GM21423 (cell line): ENCODE measurements around the gene CUEDC2.
A peak's percentile ranks its signal among the peaks of the same experiment; 100 is the strongest.
"Not testable (repeated sequence)": the region's sequence is repeated elsewhere in the genome, so short reads cannot be mapped to it uniquely, and the experiment has no call there.

Source experiments
- ATAC-seq: cut with Tn5 transposase; IDR thresholded peaks from one replicate; pipeline ENCODE4 v1.9.1; 2021; ENCODE audit warnings: mild to moderate bottlenecking, moderate library complexity; ENCODE audit not compliant: unreplicated experiment

CUEDC2 gene

GRCh38 chr10:102454662-102455487 lies 22.5 kb upstream of the CUEDC2 start:
- ATAC-seq, result not testable (repeated sequence)

DNA sequence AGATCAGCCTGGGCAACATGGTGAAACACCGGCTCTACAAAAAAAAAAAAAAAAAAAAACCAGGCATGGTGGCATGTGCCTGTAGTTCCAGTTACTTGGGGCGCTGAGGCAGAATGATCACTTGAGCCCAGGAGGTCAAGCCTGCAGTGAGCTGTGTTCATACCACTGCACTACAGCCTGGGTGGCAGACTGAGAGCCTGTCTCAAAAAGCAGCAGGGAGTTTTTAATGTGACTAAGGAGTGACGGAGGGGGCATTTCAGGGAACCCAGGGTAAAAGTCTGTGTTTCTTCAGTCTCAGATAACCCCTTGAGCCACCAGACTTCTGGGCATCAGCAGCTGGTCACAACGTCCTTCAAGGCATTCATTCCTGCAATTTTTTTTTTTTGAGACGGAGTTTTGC lies 21.1 kb upstream of the CUEDC2 start:
- ATAC-seq, result no peak

- ATAC-seq, result no peak
Measured at GRCh38 chr10:102452672-102453340, 20.4 kb upstream of the CUEDC2 start.

DNA sequence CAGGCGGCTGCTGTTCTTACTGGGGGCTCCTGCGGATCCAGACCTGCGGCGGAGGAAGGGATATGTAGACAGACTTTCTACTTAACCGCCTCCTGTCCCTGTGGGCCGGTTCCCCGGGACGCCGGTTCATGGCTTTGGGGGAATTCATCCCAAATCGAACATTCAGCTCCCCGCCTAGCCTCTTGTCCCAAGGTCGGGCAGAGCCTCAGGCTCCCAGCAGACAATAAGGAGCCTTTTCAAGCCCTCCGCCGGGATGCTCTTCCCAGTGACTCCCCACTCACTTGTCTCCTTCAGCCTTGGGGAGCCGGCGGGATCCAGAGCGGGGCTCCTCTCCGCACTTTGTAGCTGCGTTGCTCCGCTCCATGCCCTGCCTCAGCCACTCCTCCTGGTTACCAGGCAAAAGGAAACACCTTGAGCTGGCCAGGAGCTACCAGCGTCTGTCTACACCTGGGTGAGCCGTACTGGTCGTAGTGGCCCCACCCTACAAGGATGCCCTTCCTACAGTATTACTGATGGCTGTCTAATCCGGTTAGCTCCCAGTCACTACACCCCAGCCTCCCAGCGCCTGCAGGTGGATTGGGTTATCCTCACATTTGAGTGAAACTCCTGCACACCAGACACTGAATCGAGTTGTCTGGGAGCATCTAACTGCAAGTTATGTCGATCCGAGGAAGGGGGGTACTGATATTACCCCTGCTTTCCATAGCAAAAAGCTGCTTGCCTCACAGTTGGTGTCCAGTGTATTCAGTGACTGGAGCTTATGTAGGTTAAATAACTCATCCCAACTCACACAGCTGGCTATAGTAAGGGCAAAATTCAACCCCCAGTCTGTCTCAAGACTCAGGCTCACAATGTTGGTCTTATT lies 19.0 kb upstream of the CUEDC2 start, which contains the start of gene C10orf95:
Gene C10orf95 (minus strand): TSS at position 439 of the 865 bp plus-strand sequence. CDS start 450 bp downstream, outside the sequence.
- no peak for ATAC-seq

DNA sequence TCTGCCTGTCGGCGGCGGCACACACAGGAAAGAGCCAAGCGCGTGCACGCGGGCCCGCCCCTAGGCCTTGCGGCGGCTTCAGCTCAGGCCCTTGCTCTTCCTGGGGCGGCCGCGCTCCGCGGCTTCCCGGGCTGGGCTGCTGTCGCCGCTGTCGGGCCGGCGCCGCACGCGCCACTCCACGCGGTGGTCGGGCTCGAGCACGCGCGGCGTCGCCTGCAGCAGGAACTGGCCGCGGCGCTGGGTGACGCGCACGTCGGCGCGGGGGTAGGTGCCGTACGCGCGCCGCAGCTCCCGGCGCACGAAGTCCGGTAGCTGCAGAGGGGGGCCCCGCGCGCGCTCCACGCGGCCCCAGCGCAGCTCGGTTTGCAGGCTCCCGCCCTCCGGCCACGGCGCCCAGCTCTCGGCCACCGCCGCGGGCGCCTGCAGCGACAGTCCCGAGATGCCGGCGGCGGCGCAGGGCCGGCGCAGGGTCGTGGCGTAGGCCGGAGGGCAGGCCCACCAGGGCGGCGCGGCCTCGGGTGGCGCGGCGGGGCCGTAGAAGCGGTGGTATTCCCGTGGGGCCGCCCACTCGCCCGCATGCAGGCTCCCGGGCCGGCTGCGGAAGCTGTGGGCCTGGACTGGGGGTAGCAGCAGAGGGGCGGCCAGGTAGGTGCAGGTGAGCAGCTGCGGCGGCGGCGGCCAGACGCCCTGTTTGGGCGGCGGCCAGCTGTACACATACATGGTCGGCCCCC lies 18.2 kb upstream of the CUEDC2 start:
- peak; percentile 76 for ATAC-seq

- ATAC-seq, result peak; percentile 3
Measured at GRCh38 chr10:102450124-102450373, 17.7 kb upstream of the CUEDC2 start.

DNA sequence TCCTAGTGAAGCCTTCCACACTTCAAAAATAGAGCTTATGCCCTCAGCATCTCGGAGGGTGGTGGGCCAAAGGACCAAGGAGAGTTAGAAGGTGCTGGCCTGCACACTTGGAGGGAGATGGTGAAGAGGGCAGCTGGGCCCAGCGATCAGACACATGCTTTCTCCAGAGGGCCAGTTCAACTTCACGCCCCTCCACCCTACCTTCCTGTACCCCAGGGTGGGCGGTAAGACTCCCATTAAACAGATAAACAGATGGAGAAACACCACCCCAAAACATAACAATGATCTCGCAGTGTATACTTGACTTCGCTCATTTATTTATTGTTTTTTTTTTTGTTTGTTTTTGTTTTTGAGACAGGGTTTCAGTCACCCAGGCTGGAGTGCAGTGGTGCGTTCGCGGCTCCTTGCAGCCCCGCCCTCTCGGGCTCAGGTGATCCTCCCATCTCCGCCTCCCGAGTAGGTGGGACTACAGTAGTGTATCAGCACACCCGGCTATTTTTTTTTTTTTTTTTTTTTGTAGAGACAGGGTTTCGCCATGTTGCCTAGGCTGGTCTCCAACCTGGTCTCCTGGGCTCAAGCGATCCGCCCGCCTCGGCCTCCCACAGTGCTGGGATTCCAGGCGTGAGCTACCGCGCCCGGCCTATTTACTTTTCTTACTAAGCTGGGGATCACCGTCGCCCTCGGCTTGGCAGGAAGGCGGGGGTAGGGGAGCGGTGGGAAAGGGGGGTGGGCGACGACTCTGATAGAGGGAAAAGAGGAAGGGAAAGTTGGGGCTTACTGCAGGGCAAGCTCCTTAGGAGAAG lies 17.1 kb upstream of the CUEDC2 start:
- ATAC-seq, result peak; percentile 47

DNA sequence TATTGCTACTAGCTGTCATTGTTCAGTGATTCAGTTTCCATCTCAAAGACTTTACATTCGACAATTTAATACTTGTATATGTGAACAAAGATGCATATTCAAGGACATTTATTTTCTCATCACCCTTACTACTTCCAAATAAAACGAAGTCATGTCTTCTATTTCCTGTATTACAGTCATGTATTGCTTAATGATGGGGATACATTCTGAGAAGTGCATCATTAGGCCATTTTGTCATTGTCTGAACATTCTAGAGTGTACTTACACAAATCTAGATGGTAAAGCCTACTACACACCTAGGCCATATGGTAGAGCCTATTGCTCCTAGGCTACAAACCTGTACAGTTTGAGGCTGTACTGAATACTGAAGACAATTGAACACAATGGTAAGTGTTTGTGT lies 12.5 kb upstream of the CUEDC2 start:
- no peak for ATAC-seq

DNA sequence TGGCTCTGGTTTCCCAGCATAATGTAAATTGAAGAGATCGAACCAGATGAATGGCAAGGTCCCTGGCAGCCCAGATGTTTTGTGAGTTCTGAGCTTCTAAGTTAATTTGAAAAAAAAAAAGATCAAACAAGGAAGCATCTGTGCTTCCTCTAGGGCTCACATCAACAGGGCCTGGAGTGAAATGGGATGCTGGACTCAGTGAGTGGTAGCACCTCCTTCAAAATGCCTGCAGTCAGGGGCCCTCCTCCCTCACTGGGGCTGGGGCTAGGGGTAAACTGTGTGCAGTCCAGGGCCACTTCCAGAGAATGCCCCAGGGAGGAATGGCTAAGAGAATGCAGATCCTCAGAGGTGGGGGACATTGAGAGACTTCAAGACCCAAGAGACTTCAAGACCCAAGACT lies 6.0 kb upstream of the CUEDC2 start:
- ATAC-seq, result no peak

- ATAC-seq, result no peak
Measured at GRCh38 chr10:102437515-102437914, 5.1 kb upstream of the CUEDC2 start.

- no peak for ATAC-seq
Measured at GRCh38 chr10:102436312-102436711, 3.9 kb upstream of the CUEDC2 start.

GRCh38 chr10:102435529-102436233 lies 3.3 kb upstream of the CUEDC2 start:
- ATAC-seq, result no peak

DNA sequence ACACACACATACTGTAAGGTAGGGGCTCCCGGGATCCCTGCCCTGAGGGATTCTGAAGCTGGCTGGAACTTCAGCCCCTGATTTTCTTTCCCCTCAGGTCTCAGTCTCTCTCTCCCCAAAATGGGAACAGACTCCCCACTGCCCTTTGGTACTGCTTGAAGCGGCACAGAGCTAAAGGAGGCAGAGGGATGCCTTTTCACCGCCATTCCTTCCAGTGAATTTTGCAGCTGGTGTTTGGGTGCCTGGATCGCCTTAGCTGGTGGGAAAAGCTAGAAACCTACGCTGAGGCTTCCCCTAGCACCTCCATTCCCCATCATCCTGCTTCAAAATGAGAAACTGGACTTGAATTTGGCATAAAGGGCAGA lies 2.7 kb upstream of the CUEDC2 start:
- no peak for ATAC-seq

DNA sequence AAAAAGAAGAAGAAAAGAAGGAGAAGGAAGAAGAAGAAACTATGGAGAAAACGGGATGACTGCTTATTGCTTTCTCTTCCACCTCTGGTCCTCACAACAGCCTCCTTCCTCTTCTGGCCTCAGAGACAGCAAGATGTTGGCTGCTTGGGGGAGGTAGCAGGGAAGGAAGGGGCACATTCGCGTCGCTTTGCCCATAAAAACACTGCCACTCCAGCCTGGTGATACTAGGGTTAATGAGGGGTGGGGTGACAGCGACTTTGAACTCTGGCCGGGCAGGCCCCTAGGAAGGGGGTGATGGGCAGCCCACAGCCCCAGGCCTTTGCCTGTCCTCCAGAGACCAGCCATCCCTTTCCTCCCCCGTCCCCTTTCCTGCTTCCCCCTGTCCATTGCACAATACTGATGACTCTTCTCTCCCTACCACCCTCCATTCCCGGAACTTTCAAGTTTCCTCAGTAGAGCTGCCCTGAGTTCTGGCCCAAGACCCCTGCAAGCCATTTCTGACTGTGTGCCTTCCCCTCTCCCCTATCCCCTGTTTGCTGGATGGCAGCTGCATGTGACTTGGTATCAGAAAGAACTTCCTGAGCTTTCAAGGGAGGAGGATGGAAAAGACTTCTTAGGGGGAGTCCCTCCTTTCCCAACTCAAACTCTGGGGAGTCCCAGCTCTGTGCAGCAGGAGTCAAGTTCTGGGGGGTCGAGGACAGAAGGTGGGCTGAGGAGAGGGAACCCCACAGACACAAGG lies 2.2 kb upstream of the CUEDC2 start:
- no peak for ATAC-seq

DNA sequence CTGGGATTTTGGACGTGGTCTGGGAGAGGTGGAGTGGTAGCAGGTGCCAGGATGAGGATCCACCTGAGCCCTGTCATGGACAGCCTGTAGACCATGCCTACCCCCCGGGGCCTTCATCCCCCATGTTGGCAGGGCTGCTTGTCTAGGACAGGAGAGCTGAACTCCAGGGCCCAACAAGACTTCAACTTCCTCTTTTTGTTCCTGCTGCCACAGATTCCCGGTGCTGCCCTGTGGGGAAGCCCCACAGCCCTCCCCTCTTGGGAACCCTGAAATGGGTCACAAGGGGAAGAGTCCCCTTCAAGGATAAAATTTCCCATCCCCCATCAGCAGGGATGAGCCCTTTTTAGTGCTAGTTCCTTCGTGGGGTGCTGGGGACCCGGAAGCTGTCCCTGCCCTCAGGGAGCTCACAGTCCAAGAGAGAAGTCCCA lies 1.3 kb upstream of the CUEDC2 start:
- ATAC-seq, result no peak

GRCh38 chr10:102431452-102432124 lies 786 bp downstream of the CUEDC2 start:
- no peak for ATAC-seq

GRCh38 chr10:102429468-102429867 lies 2.9 kb downstream of the CUEDC2 start:
- no peak for ATAC-seq

DNA sequence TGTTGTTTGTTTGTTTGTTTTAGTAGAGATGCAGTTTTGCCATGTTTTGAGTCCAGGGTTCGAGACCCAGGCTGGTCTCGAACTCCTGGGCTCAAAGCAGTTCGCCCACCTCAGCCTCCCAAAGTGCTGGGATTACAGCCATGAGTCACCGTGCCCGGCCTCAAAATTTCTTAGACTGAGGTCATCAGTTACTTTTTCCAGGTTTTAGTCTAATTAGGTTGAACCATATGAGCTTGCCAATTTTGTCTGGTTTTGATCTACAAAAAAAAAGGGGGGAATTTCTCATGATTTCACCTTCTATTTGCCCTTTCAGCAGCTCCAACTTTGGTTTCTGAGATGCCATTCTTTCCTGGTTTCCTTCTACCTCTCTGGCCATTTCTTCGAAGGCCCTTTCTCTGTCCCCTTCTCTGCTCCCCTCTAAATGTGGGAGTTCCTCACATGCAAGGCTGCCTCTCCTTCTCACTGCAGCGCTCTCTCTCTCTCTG lies 5.5 kb downstream of the CUEDC2 start:
- no peak for ATAC-seq
